Suppressor macrophage (primary cell): Measurements from ENCODE around the gene KRTAP4-6.
A peak's percentile ranks its signal among the peaks of the same experiment; 100 is the strongest.
"Not testable (repeated sequence)": the region's sequence is repeated elsewhere in the genome, so short reads cannot be mapped to it uniquely, and the experiment has no call there.

Experiments used
- DNase-seq, 4 experiments: peaks; one replicate each; pipeline ENCODE4 v3.0.0-alpha.2; 2020 to 2022

KRTAP4-6 gene

GRCh38 chr17:41147531-41148204, 7.3 kb upstream of the KRTAP4-6 start:
- DNase-seq, result no peak

- no peak for DNase-seq
Observed at GRCh38 chr17:41145261-41145660, 4.9 kb upstream of the KRTAP4-6 start.

GRCh38 chr17:41144846-41145245, 4.5 kb upstream of the KRTAP4-6 start:
- DNase-seq, result no peak

- no peak for DNase-seq
Observed at GRCh38 chr17:41141361-41141760, 1.0 kb upstream of the KRTAP4-6 start.

GRCh38 chr17:41139865-41140264, 479 bp downstream of the KRTAP4-6 start:
- DNase-seq, result not testable (repeated sequence)

- no peak for DNase-seq
Observed at GRCh38 chr17:41133880-41134735, 6.2 kb downstream of the KRTAP4-6 start.

- no peak for DNase-seq
Observed at GRCh38 chr17:41131979-41132378, 8.4 kb downstream of the KRTAP4-6 start.

GRCh38 chr17:41127371-41127770, 13.0 kb downstream of the KRTAP4-6 start:
- no peak for DNase-seq

- no peak for DNase-seq
Observed at GRCh38 chr17:41126412-41126811, 13.9 kb downstream of the KRTAP4-6 start.

- DNase-seq, result no peak
Observed at GRCh38 chr17:41125064-41125463, 15.3 kb downstream of the KRTAP4-6 start.

GRCh38 chr17:41123991-41124371, 16.4 kb downstream of the KRTAP4-6 start, which contains the start of gene KRTAP4-12:
Gene KRTAP4-12, minus strand, starts transcription at chr17:41124182. Its CDS starts 60 bp downstream, at chr17:41124122.
- DNase-seq, result not testable (repeated sequence)

- DNase-seq, result not testable (repeated sequence)
Observed at GRCh38 chr17:41123292-41123990, 16.9 kb downstream of the KRTAP4-6 start.

GRCh38 chr17:41121742-41122141, 18.6 kb downstream of the KRTAP4-6 start:
- DNase-seq, result no peak

GRCh38 chr17:41119696-41120690, 20.4 kb downstream of the KRTAP4-6 start:
- peak in 3 of 4 experiments; percentile 14 to 52 (median 48) for DNase-seq

- no peak for DNase-seq
Observed at GRCh38 chr17:41118721-41119120, 21.6 kb downstream of the KRTAP4-6 start.

GRCh38 chr17:41117846-41118386, 22.4 kb downstream of the KRTAP4-6 start, which contains the start of gene KRTAP4-11:
Gene KRTAP4-11, minus strand, starts transcription at chr17:41118373. Its CDS starts 58 bp downstream, at chr17:41118315.
- not testable (repeated sequence) for DNase-seq

- DNase-seq, result peak; percentile 17 to 59 (median 54)
Observed at GRCh38 chr17:41116297-41116696, 24.0 kb downstream of the KRTAP4-6 start.

GRCh38 chr17:41111151-41111885, 29.0 kb downstream of the KRTAP4-6 start:
- no peak for DNase-seq

- not testable (repeated sequence) for DNase-seq
Observed at GRCh38 chr17:41108728-41109386, 31.5 kb downstream of the KRTAP4-6 start.

GRCh38 chr17:41107941-41108450, 32.3 kb downstream of the KRTAP4-6 start:
- peak in 2 of 4 experiments; percentile 8 to 34 for DNase-seq
